A549 (cell line): ENCODE results near the gene LZTFL1.

Source experiments
- CEBPB ChIP-seq, 2 experiments: fragments of >200 bp in 1 of 2; sonication (Bioruptor Twin) in 1 of 2; formaldehyde crosslinking in 1 of 2; IDR thresholded peaks; 2 replicates each; pipeline ENCODE4 v1.6.1; 2012 to 2016
- CHD4 ChIP-seq: fragments of 200-600 bp; sonication (generic); IDR thresholded peaks from 2 replicates; pipeline ENCODE4 v1.6.1; 2016; ENCODE audit warnings: antibody characterized with exemption, mild to moderate bottlenecking, borderline replicate concordance
- EP300 ChIP-seq, 2 experiments: fragments of >200 bp; sonication (Bioruptor Twin); formaldehyde crosslinking; IDR thresholded peaks; 2 replicates in 1 of 2; 3 replicates in 1 of 2; pipeline ENCODE4 v1.6.1; 2016 to 2017
- HDAC2 ChIP-seq: fragments of 200-600 bp; sonication (generic); IDR thresholded peaks from 2 replicates; pipeline ENCODE4 v1.6.1; 2016
- HOXA7 ChIP-seq: fragments of 250-450 bp; sonication (Bioruptor Pico); IDR thresholded peaks from 2 replicates; pipeline ENCODE4 v1.5.0; 2020; ENCODE audit warnings: mild to moderate bottlenecking, moderate library complexity
- POLR2A ChIP-seq: IDR thresholded peaks from 2 replicates; pipeline ENCODE4 v1.6.1; 2012; ENCODE audit warnings: mild to moderate bottlenecking, low read length
- POLR2AphosphoS2 ChIP-seq: conservative IDR thresholded peaks from 2 replicates; pipeline ENCODE4 v1.6.1; 2012; ENCODE audit warnings: low read length, improper control_type of control experiment, inconsistent platforms
- RNF2 ChIP-seq: fragments of 200-600 bp; sonication (generic); IDR thresholded peaks from 2 replicates; pipeline ENCODE4 v1.6.1; 2016; ENCODE audit warnings: low read depth, mild to moderate bottlenecking, antibody characterized with exemption, moderate library complexity, borderline replicate concordance
- SMC3 ChIP-seq: fragments of >200 bp; sonication (Bioruptor Twin); formaldehyde crosslinking; IDR thresholded peaks from 3 replicates; pipeline ENCODE4 v1.6.1; 2018; ENCODE audit warnings: inconsistent platforms
- ZFP36 ChIP-seq: fragments of 450-650 bp; IDR thresholded peaks from 2 replicates; pipeline ENCODE4 v1.6.1; 2014; ENCODE audit warnings: borderline replicate concordance; ENCODE audit not compliant: partially characterized antibody
- TF ChIP-seq, protein P1 (sequence below): fragments of >200 bp; sonication (Bioruptor Twin); formaldehyde crosslinking; IDR thresholded peaks from 3 replicates; pipeline ENCODE4 v1.5.1; 2016
- TF ChIP-seq, protein P2 (sequence below): fragments of 200-600 bp; sonication (generic); IDR thresholded peaks from 2 replicates; pipeline ENCODE4 v1.6.1; 2016; ENCODE audit warnings: antibody characterized with exemption, mild to moderate bottlenecking, moderate library complexity
- TF ChIP-seq, protein P3 (sequence below): fragments of >200 bp; sonication (Bioruptor Twin); formaldehyde crosslinking; IDR thresholded peaks from 2 replicates; pipeline ENCODE4 v1.6.1; 2016

DNA sequence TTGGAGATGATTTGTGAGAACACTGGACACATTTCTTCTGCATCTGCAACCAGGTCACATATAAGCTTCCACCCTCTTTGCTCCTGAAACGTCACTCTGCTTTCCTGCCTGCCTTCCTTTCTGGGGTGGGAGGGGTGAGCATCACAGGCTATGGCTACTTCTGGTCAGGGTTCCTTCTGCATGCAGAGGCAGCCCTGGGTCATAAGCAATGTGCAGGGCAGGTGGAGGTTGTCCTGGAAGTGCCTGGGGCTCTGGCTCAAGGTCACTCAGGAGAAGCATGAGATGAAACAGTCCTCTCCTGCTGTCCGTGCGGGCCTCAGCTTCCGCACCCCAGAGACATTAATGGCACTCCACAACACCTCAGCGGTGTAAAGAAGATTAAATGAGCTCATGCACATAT, 60.6 kb downstream of the LZTFL1 start:
- TF ChIP-seq POLR2AphosphoS2 (no peak), HOXA7 (CRISPR knock-in tag) (no peak), CEBPB (IDR thresholded peaks at IDR 0.05) (no peak), POLR2A (no peak), RNF2 (no peak), CHD4 (no peak), HDAC2 (no peak), SMC3 (no peak), ZFP36 (no peak), EP300 (IDR thresholded peaks at IDR 0.05) (no peak)
- TF ChIP-seq, protein P1, sequence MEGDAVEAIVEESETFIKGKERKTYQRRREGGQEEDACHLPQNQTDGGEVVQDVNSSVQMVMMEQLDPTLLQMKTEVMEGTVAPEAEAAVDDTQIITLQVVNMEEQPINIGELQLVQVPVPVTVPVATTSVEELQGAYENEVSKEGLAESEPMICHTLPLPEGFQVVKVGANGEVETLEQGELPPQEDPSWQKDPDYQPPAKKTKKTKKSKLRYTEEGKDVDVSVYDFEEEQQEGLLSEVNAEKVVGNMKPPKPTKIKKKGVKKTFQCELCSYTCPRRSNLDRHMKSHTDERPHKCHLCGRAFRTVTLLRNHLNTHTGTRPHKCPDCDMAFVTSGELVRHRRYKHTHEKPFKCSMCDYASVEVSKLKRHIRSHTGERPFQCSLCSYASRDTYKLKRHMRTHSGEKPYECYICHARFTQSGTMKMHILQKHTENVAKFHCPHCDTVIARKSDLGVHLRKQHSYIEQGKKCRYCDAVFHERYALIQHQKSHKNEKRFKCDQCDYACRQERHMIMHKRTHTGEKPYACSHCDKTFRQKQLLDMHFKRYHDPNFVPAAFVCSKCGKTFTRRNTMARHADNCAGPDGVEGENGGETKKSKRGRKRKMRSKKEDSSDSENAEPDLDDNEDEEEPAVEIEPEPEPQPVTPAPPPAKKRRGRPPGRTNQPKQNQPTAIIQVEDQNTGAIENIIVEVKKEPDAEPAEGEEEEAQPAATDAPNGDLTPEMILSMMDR, result no peak
- TF ChIP-seq, protein P2, sequence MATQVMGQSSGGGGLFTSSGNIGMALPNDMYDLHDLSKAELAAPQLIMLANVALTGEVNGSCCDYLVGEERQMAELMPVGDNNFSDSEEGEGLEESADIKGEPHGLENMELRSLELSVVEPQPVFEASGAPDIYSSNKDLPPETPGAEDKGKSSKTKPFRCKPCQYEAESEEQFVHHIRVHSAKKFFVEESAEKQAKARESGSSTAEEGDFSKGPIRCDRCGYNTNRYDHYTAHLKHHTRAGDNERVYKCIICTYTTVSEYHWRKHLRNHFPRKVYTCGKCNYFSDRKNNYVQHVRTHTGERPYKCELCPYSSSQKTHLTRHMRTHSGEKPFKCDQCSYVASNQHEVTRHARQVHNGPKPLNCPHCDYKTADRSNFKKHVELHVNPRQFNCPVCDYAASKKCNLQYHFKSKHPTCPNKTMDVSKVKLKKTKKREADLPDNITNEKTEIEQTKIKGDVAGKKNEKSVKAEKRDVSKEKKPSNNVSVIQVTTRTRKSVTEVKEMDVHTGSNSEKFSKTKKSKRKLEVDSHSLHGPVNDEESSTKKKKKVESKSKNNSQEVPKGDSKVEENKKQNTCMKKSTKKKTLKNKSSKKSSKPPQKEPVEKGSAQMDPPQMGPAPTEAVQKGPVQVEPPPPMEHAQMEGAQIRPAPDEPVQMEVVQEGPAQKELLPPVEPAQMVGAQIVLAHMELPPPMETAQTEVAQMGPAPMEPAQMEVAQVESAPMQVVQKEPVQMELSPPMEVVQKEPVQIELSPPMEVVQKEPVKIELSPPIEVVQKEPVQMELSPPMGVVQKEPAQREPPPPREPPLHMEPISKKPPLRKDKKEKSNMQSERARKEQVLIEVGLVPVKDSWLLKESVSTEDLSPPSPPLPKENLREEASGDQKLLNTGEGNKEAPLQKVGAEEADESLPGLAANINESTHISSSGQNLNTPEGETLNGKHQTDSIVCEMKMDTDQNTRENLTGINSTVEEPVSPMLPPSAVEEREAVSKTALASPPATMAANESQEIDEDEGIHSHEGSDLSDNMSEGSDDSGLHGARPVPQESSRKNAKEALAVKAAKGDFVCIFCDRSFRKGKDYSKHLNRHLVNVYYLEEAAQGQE, result no peak
- TF ChIP-seq, protein P3, sequence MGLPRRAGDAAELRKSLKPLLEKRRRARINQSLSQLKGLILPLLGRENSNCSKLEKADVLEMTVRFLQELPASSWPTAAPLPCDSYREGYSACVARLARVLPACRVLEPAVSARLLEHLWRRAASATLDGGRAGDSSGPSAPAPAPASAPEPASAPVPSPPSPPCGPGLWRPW, result no peak
